GM12872 (cell line): ENCODE results near the gene PRPF6.

Experiments used
- TF ChIP-seq, protein P1 (sequence below): IDR thresholded peaks from 3 replicates; pipeline ENCODE4 v1.5.1; 2011; ENCODE audit warnings: low read depth, mild to moderate bottlenecking, low read length, moderate library complexity; ENCODE audit not compliant: insufficient read depth

Gene PRPF6

DNA sequence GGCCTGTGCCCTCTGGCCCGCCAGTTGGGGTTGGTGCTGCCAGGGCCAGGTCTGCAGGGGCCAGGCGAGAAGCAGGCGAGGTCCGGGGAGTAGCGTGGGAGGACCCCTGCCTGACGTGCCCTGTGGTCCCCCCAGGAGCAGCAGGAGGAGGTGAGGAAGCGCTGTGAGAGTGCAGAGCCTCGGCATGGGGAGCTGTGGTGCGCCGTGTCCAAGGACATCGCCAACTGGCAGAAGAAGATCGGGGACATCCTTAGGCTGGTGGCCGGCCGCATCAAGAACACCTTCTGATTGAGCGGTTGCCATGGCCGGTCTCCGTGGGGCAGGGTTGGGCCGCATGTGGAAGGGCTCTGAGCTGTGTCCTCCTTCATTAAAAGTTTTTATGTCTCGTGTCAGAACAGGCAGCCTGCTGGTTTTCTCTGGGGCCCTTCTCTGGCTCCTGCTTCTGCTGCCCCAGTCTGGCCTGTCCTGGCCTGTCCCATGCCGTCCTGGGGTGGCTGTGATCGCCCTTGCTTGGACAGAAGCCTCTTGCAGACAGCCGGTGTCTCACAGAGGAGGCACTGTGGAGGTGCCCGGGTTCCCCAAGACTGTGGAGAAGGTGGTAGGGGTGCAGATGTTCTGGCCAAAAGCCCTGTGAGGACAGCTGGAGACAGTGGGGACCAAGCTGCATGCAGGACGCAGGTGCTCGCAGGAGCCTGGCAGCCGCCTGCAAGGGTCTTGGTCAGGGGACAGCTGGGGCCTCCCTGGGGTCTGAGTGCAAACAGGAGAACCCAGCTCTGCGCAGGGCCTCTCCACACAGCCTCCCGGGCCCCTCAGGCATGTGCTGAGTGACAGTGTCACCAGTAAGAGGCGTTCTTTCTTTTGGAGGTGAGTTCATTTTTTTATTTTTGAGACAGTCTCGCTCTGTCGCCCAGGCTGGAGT lies 52.0 kb downstream of the PRPF6 start:
- TF ChIP-seq, protein P1, sequence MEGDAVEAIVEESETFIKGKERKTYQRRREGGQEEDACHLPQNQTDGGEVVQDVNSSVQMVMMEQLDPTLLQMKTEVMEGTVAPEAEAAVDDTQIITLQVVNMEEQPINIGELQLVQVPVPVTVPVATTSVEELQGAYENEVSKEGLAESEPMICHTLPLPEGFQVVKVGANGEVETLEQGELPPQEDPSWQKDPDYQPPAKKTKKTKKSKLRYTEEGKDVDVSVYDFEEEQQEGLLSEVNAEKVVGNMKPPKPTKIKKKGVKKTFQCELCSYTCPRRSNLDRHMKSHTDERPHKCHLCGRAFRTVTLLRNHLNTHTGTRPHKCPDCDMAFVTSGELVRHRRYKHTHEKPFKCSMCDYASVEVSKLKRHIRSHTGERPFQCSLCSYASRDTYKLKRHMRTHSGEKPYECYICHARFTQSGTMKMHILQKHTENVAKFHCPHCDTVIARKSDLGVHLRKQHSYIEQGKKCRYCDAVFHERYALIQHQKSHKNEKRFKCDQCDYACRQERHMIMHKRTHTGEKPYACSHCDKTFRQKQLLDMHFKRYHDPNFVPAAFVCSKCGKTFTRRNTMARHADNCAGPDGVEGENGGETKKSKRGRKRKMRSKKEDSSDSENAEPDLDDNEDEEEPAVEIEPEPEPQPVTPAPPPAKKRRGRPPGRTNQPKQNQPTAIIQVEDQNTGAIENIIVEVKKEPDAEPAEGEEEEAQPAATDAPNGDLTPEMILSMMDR: no peak

- TF ChIP-seq, protein P1: no peak
Observed at GRCh38 chr20:64033981-64034493, 53.1 kb downstream of the PRPF6 start.

GRCh38 chr20:64035066-64035932 lies 54.4 kb downstream of the PRPF6 start:
- TF ChIP-seq, protein P1: no peak

DNA sequence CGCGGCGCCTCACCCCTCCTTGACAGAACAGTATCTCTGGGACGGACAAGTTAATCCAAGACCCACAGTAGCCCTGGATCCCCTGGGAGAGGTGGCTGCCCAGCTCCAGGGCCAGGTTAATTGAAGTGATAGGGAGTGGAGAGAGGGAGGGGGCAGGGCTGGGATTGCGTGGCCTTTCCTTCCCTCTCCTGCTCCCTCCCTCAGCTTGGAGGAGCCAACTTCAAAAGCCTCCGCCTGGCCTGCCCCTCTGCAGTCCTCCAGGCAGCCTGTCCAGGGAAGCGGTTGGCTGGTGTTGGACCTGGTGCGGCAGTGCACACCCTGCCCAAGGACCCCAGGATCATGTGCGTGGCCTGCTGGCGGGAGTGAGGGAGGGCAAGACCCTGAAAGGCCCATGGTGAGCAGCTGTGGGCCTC lies 55.0 kb downstream of the PRPF6 start, which contains the start of gene C20orf204:
TSS of gene C20orf204 (plus strand) at position 250 of the 413 bp plus-strand sequence. CDS start at position 392, 142 bp downstream.
- TF ChIP-seq, protein P1: no peak

DNA sequence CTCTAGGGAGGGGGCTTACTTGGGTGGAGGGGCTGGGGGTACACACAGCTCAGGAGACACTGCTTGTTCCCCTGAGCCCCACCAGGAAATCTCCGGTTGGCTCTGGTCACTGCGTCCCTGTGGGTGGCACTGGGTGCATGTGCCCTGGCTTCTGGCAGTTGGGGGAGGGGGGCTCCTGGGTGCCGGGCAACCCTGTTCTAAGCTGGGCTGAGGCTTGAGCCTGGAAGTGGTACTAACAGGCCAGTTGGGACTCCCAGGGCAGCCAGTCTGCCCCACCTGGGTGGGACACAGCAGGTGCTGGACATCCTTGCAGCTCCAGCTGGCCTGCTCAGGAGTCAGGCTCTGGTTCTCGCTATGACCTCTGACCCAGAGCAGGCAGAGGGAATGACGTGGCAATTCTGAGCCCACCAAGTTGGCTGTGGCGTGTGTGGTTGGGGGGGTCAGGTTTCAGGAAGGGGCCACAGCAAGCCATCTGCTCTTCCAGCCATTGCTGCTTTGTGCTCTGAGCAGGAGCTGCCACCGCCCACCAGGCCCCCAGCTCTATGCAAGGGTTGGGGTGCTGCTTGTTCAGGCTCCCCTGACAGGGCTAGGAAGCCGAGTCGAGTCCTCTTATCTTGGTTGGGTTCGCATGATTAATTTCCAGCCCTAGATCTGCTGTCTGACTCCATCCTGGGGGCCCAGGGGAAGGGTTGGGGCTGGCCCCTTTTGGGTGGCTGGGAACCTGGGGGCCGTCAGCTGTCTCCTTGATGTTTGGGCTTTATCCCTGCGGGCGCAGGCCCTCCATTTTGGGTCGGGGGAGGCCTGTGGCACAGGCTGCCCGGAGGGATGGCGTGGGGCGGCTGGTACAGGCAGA lies 55.6 kb downstream of the PRPF6 start:
- TF ChIP-seq, protein P1: no peak

- TF ChIP-seq, protein P1: no peak
Observed at GRCh38 chr20:64037199-64037497, 56.2 kb downstream of the PRPF6 start.
